Body of pancreas (tissue), 4 donors: ENCODE results near the gene ADH7. TPM values are rescaled to one million over a fixed set of nuclear protein-coding genes. Genes with fewer than 3 reads are reported as not detected.
A peak's percentile ranks its signal among the peaks of the same experiment; 100 is the strongest.
"Not testable (repeated sequence)": the region's sequence is repeated elsewhere in the genome, so short reads cannot be mapped to it uniquely, and the experiment has no call there.

Source experiments
- ATAC-seq: fragments of 150-250 bp; one replicate; pipeline ENCODE4 v1.9.1; 2016
- DNase-seq, 4 donors: peaks; one replicate each; pipeline ENCODE4 v3.0.0-alpha.2; 2019
- H3K27ac ChIP-seq, 4 donors: fragments of 200-600 bp; sonication (generic); 1 replicate in 3 of 4; 2 replicates in 1 of 4; pipeline versions ENCODE4 v1.5.1 to v1.6.1; 2016 to 2019; ENCODE audit warnings: mild to moderate bottlenecking in 1 of 4, mixed read lengths in 1 of 4, moderate library complexity in 1 of 4
- H3K27me3 ChIP-seq, 2 donors: fragments of 200-600 bp; sonication (generic); one replicate each; pipeline ENCODE4 v1.6.0; 2016; ENCODE audit warnings: mild to moderate bottlenecking in 1 of 2
- H3K36me3 ChIP-seq, 2 donors: fragments of 200-600 bp; sonication (generic); replicated peaks in 1 of 2; 2 replicates each; pipeline ENCODE4 v1.5.1; 2016; ENCODE audit warnings: low read depth in 2 of 2; ENCODE audit not compliant: insufficient read depth in 1 of 2
- H3K4me1 ChIP-seq: fragments of 200-600 bp; sonication (generic); one replicate; pipeline ENCODE4 v1.6.0; 2016
- H3K4me3 ChIP-seq, 2 donors: fragments of 200-600 bp; sonication (generic); 1 replicate in 1 of 2; 2 replicates in 1 of 2; pipeline ENCODE4 v1.5.1; 2016 to 2019
- H3K9me3 ChIP-seq, 3 donors: fragments of 200-600 bp; sonication (generic); 1 replicate in 2 of 3; 2 replicates in 1 of 3; pipeline ENCODE4 v1.5.1; 2016
- POLR2A ChIP-seq, 3 donors: fragments of 450-650 bp; IDR thresholded peaks; one replicate each; pipeline ENCODE4 v1.6.1; 2016; ENCODE audit warnings: antibody characterized with exemption in 3 of 3, mild to moderate bottlenecking in 2 of 3
- WGBS, 2 donors: methylation state at CpG; one replicate each; pipeline ENCODE4 v1.1.5; 2017; 5-methylcytosine and 5-hydroxymethylcytosine counted together
- intact Hi-C: fragments of 100-400 bp; cut with DNase I; formaldehyde crosslinking; loops from one replicate; pipeline ENCODE4 v1.15.1; 2023
- total RNA-seq, 2 donors: library from RNA; depleted of rRNA; stranded (reverse); fragments of >200 nt; gene quantifications; one replicate each; pipeline ENCODE4 v1.1.0, GENCODE V29; 2016
- TF ChIP-seq, protein P1 (sequence below), 7 experiments: fragments of 450-650 bp in 4 of 7; fragments of 200-600 bp in 3 of 7; sonication (generic) in 3 of 7; IDR thresholded peaks; one replicate each; pipeline ENCODE4 v1.5.1; 2016 to 2019; ENCODE audit warnings: antibody characterized with exemption in 7 of 7

The ADH7 gene
- total RNA-seq, 2 donors from 2014 or later = not detected

DNA sequence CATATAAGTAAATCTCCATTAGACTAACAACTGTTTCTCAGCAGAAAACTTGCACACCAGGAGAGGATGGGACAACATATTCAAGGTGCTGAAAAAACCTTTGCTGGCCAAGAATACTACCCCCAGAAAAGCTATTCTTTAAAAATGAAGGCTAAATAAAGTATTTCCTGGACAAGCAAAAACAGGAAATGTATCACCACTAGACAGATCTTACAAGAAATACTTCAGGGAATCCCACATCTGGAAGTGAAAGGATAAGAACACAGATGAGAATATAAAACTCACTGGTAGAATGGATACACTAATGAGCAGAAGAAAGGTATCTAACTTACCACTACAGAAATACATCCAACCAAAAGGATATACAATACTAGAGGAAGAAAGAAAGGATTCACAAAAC is 55.6 kb downstream of the ADH7 start:
- Histone ChIP-seq H3K9me3 (no peaks in the 10 kb centered on the region), H3K36me3 (no peaks in the 10 kb centered on the region), H3K4me3 (no peak overlapping the region), H3K4me1 (peaks cover 24% of the 10 kb centered on the region), H3K27me3 (no peaks in the 10 kb centered on the region), H3K27ac (no peak overlapping the region)
- TF ChIP-seq, protein P1, sequence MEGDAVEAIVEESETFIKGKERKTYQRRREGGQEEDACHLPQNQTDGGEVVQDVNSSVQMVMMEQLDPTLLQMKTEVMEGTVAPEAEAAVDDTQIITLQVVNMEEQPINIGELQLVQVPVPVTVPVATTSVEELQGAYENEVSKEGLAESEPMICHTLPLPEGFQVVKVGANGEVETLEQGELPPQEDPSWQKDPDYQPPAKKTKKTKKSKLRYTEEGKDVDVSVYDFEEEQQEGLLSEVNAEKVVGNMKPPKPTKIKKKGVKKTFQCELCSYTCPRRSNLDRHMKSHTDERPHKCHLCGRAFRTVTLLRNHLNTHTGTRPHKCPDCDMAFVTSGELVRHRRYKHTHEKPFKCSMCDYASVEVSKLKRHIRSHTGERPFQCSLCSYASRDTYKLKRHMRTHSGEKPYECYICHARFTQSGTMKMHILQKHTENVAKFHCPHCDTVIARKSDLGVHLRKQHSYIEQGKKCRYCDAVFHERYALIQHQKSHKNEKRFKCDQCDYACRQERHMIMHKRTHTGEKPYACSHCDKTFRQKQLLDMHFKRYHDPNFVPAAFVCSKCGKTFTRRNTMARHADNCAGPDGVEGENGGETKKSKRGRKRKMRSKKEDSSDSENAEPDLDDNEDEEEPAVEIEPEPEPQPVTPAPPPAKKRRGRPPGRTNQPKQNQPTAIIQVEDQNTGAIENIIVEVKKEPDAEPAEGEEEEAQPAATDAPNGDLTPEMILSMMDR (IDR thresholded peaks at IDR 0.05) = no peak
- TF ChIP-seq POLR2A (IDR thresholded peaks at IDR 0.05) = no peak
- intact Hi-C loops = no loop called here
- ATAC-seq (no peak), DNase-seq (no peak)

DNA sequence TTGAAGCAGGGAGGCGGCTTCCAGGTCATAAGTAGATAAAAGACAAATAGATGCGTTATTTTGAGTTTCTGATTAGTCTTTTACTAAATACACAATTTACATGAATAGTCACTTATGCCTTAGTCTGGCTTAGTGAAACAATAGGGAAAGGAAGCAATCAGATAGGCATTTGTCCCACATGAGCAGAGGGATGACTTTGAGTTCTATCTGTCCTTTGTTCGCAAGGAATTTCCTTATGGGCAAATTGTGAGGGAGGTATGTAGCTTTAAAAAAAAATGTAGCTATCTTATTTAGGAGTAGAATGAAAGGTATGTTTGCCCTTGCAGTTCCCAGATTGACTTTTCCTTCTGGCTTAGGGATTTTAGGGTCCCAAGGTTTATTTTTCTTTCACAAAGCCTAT is 56.3 kb downstream of the ADH7 start:
- H3K9me3 ChIP-seq = no peaks in the 10 kb centered on the region
- ATAC-seq (no peak), DNase-seq (no peak)
- no peaks in the 10 kb centered on the region for H3K36me3 ChIP-seq
- WGBS, 2 donors = 91 to 96% methylated on average over 3 of the region's 3 CpGs
- intact Hi-C loops = no loop called here
- no peak for TF ChIP-seq POLR2A (IDR thresholded peaks at IDR 0.05)
- TF ChIP-seq, protein P1 (IDR thresholded peaks at IDR 0.05) = no peak
- no peak overlapping the region for H3K4me3 ChIP-seq
- H3K27me3 ChIP-seq = no peaks in the 10 kb centered on the region
- peaks cover 20% of the 10 kb centered on the region for H3K4me1 ChIP-seq
- no peak overlapping the region for H3K27ac ChIP-seq

DNA sequence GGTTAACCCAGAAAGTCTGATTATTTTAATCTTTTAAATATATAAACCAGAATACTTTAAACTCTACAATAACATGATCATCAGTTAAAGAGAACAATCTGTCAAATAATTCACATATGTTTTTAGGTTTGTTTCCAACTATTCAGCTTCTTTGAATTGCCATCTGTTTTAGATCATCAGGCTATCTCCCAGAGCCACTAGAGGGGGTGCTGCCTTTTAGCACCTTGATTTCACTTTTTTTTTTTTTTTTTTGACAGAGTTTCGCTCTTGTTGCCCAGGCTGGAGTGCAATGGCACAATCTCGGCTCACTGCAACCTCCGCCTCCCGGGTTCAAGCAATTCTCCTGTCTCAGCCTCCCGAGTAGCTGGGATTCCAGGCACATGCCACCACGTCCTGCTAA is 57.8 kb downstream of the ADH7 start:
- H3K9me3 ChIP-seq, ATAC-seq, H3K27me3 ChIP-seq, H3K4me1 ChIP-seq, H3K36me3 ChIP-seq, H3K4me3 ChIP-seq, H3K27ac ChIP-seq, intact Hi-C loops: not testable (repeated sequence)
- peak in 2 of 4 donors; percentile 49 to 55 for DNase-seq
- TF ChIP-seq, protein P1 (IDR thresholded peaks at IDR 0.05) = peak in 5 of 7 experiments; percentile 5 to 48 (median 36)
- 77% methylated on average over 6 of the region's 6 CpGs for WGBS, 2 donors

DNA sequence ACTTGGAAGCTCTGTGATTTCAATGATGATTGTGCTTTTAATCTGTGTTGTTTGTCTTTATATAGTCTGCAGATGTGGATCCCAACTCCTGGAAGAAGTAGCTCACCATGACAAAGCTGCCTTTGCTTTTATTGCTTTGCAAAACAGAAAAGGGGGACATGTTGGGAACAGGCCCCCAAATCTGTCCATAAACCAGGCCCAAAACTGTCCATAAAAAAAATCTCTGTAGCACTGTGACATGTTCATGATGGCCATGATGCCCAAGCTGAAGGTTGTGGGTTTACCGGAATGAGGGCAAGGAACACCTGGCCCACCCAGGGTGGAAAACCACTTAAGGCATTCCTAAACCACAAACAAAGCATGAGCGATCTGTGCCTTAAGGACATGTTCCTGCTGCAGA is 62.7 kb downstream of the ADH7 start:
- H3K27ac ChIP-seq, H3K36me3 ChIP-seq, H3K4me1 ChIP-seq, DNase-seq, H3K27me3 ChIP-seq, H3K9me3 ChIP-seq, ATAC-seq, H3K4me3 ChIP-seq, intact Hi-C loops: not testable (repeated sequence)
- 94 to 96% methylated on average over 2 of the region's 2 CpGs for WGBS, 2 donors

DNA sequence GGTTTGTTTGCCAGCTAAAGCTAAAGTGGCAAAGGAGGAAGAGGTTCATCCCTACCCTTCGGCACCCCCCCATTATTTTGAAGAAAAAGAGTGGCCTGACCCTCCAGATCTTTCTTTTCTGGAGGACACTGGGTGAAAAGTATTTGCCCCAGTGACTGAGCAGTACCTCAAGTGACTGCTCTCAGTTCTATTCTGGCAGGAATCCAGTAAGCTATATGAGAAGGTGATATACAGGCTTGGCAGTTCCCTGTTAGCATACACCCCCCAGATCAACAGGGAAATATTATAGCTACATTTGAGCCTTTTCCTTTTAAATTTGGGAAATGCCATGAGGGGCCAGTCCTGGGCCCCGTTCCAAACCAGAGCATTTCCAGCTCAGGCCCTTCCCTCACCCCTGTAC is 67.3 kb downstream of the ADH7 start:
- H3K36me3 ChIP-seq, H3K4me3 ChIP-seq, ATAC-seq, DNase-seq, H3K9me3 ChIP-seq, H3K27me3 ChIP-seq, H3K27ac ChIP-seq, intact Hi-C loops, H3K4me1 ChIP-seq: not testable (repeated sequence)
- 61 to 70% methylated on average over 2 of the region's 2 CpGs for WGBS, 2 donors

DNA sequence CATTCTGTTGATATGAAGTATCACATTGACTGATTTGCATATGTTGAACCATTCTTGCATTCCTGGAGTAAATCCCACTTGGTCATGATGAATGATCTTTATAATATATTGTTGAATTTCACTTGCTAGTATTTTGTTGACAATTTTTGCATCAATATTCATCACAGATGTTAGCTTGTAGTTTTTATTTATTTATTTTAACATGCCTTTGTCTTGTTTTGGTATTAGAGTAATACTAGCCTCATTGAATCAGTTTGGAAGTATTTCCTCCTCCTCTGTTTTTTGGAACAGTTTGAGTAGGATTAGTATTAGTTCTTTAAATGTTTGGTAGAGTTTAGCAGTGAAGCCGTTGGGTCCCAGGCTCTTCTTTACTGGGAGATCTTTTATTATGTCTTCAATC is 68.7 kb downstream of the ADH7 start:
- Histone ChIP-seq H3K27me3 (no peaks in the 10 kb centered on the region), H3K36me3 (no peaks in the 10 kb centered on the region), H3K4me1 (no peaks in the 10 kb centered on the region), H3K4me3 (no peak overlapping the region), H3K9me3 (no peaks in the 10 kb centered on the region), H3K27ac (no peak overlapping the region)
- WGBS, 2 donors = 82 to 88% methylated on average over 1 of the region's 1 CpG
- intact Hi-C loops = no loop called here
- TF ChIP-seq, protein P1 (IDR thresholded peaks at IDR 0.05) = no peak
- no peak for TF ChIP-seq POLR2A (IDR thresholded peaks at IDR 0.05)
- DNase-seq (no peak), ATAC-seq (no peak)
